GM18507 (cell line): ENCODE measurements around the gene CYP26C1.

ENCODE experiments used
- DNase-seq: peaks from one replicate; pipeline ENCODE4 v3.0.0; 2011; ENCODE audit warnings: low read depth; ENCODE audit not compliant: insufficient read length; ENCODE audit errors: extremely low spot score
- FAIRE-seq: peaks from 2 replicates; lab custom pipeline; 2011; peaks lifted over from hg19 to GRCh38; lab: Jason Lieb, UNC

Gene CYP26C1

DNA sequence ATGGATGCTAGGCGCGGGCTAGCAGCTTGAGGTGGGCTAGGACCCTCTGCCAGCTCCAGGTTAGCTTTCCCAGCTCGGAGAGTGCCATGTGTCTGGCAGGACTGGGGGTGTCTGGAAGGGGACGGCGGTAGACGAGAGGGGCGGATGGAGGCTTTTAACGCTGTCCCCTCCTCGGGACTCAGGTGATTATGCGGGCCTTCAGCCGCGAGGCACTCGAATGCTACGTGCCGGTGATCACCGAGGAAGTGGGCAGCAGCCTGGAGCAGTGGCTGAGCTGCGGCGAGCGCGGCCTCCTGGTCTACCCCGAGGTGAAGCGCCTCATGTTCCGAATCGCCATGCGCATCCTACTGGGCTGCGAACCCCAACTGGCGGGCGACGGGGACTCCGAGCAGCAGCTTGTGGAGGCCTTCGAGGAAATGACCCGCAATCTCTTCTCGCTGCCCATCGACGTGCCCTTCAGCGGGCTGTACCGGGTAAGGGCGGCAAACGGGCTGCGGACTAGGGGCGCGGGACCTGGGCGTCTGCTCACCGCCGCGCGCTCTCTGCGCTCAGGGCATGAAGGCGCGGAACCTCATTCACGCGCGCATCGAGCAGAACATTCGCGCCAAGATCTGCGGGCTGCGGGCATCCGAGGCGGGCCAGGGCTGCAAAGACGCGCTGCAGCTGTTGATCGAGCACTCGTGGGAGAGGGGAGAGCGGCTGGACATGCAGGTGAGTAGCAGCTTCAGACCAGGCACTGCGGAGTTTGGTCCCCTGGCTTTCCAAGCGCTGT is 14.2 kb downstream of the CYP26C1 start:
- no peak for FAIRE-seq
- no peak for DNase-seq

DNA sequence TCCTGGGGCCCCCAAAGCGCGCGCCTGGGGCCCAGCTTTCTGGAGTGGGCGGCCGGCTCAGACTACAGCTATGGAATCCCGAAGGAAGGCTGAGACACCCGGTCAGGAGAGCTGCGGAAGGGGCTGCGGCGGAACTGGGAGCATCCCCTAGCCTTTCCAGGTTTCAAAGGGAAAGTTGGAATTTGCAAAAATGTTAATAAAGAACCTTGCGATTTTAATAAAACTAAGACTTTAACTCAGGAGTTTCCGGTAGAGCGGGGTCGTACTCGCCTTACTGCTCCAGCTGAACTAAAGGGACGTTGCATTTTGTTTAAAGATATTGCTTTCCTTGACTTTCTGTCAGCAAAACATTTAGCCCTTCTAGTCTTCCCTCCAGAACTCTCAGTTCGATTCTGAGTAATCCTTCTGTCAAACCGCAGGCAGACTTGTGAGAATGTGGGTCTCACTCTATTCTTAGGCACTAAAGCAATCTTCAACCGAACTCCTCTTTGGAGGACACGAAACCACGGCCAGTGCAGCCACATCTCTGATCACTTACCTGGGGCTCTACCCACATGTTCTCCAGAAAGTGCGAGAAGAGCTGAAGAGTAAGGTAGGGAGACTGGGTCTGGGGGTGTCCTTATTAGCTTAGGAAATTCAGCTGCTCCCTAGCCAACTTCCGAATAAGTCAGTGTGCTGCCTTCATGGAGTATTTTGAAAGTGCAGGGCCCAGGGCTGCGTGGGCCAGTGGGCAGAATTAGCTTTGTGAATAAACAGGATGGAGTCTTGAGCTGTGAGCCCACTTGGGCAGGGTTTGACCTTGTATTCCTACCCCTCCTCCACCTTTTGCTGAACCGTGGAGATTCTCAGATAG is 15.0 kb downstream of the CYP26C1 start:
- peak; percentile 12 for FAIRE-seq
- no peak for DNase-seq

GRCh38 chr10:93076871-93077270 is 16.3 kb downstream of the CYP26C1 start:
- DNase-seq (no peak), FAIRE-seq (no peak)

DNA sequence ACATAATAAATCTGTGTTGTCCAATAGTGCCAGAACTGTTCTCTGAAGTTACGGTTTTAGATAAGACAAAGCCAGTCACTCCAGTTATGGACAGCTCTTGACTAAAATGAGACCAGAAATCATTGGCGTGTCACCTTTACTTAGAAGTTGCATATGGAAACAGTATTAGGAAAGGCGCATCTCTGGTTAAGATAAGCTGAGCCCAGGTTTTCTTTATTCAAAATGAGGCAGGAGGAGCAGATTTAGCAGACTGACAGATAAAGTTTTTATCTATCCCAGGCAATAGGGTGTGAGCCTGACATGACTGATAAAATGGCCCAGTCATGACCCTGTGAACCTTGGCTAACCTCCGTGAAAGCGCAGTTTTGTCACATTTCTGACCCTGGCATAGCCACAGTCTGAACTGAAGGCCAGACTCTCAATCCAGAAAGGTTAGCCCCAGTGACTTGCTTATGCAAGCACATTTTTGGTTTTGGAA is 17.3 kb downstream of the CYP26C1 start:
- FAIRE-seq (no peak), DNase-seq (no peak)

DNA sequence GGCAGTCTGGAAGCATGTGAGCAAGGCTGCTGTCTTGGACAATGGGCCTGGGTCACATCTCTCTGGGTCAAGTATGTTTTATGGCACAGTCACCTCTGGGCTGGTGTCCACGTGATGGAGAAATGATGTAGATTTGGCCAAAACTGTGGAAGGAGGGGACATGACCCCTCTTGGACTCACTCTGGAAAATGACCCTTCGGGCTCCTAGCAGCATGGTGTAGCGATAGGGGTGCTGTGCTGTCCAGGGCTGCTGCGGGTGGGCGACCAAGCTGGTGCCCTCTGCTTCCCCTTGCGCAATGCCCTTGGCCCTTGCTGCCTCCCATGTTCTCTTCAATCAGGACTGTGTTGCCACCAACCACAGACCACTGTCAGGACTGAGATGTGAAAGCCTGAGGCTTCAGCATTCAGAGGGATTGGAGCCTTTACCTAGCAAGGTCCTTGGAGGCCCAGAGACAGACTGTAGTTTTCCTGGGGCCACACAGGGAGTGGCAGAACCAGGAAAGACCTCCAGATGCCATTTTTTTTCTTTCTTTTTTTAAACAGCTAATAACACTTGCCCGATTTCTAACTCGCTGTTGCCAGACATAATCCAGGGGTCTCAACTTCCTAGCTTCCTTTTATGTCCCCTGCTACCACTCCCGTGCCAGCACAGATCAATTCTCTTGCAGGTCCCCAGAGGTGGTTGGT is 19.2 kb downstream of the CYP26C1 start:
- FAIRE-seq, result no peak
- DNase-seq, result no peak

- peak; percentile 59 for FAIRE-seq
- DNase-seq, result peak; percentile 49
These were observed 19.9 kb downstream of the CYP26C1 start for GRCh38 chr10:93080350-93081046.

- no peak for DNase-seq
- no peak for FAIRE-seq
These were observed 20.7 kb downstream of the CYP26C1 start for GRCh38 chr10:93081318-93081717.

DNA sequence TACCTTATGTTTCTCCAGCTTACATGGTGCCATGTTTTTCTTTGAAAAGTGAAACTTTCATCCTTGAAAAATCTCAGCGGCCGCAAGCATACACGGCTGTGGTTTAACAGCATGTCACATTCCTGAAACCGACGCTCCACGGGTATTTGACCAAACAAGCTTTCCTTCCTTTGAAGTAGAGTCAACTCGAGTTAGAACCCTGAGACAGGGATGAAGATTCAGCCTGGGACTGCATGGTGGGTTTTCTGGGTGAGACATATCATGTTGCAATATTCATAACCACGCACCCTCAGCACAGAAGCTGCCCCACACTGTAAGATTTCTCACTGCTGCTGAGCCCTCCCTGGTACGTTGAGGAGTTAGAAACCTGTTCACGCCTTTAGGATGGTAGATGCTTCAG is 21.2 kb downstream of the CYP26C1 start:
- no peak for FAIRE-seq
- DNase-seq, result no peak

DNA sequence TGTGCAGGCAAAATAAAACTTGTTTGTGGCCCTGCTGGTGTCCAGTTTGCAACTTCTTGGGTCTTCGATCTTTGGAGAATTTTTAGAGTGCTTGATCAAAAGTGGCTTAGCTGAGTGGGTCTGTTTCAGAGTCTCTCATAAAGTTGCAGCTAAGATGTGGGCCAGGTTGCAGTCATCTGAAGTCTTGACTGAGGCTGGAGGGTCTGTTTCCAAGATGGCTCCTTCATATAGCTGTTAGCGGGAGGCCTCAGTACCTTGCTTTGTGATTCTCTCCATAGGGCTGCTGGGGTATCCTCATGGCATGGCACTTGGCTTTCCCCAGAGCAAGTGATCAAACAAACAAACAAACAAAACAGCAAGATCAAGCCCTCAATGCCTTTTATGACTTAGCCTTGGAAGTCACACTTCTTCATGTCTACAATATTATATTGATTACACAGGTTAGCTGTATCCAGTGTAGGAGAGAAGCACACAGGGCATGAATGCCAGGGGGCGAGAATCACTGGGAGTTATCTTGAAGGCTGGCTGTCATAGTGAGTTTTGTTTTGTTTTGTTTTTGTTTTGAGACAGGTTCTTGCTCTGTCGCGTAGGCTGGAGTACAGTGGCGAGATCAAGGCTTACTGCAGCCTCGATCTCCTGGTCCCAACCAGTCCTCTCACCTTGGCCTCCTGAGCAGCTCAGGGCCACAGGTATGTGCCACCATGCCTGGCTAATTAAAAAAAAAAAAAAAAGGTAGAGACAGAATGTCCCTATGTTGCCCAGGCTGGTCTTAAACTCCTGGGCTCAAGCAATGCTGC is 23.3 kb downstream of the CYP26C1 start:
- DNase-seq, result no peak
- FAIRE-seq, result no peak

DNA sequence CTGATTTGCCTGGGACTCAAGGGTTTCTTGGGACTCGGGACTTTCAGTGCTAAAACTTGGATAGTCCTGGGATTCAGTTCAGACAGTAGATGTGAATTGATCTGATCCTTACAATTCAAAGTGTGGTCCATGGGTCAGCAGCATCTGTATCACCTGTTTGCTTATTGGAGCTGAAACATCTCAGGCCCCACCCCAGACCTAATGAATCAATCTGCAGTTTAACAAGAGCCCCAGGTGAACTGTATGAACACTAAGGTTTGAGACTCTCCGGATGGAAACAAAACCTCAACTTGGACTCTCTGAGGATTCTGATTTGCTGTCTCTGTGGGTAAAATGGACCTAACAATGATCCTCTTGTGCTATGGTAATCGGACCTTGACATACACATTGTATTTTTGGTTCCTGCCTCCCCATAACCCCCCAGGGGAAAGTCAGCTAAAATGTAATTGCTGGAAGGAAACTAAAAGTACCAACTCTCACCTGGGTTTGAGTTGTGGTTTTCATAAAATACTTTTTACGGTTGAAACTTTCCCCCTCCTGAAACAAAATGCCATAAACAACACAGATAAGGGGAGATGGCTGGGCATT is 24.8 kb downstream of the CYP26C1 start:
- DNase-seq (no peak), FAIRE-seq (no peak)

DNA sequence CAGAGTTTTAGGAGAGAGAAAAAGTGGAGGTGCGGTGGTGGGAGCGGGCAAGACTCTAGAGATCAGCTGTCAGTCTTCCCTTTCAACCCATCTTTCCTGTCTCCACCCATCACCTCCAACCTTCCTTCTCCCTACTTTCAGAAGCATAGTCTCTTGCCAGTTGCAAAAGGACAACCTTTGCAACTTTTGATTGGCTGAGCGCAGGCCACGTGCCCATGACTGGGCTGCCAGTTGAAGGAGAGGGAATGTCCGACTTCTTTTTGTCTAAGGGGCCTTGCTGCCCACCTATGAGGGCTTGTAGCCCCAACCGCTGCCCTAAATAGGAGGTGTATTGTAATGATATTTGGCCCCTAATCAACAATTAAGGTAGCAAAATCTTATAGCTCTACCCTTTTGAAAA is 25.7 kb downstream of the CYP26C1 start:
- no peak for DNase-seq
- no peak for FAIRE-seq

DNA sequence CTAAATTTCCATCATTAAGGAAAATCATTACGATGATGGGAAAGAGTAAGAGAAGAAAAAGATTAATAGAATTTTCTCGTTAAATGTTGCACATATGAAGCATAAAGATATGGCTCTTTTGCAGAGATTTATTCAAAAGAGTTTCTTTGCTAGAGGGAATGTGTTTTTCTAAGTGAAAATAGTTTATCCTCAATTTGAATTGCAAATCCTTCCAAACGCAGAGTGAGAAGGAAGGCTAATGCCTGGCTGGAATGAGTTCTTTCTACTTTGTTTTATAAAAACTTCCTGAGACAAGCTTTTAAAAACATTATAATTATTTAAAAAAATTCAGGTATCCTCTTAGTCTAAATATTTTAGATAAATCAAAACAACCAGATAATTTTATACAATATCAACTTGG is 27.2 kb downstream of the CYP26C1 start:
- FAIRE-seq (no peak), DNase-seq (no peak)

DNA sequence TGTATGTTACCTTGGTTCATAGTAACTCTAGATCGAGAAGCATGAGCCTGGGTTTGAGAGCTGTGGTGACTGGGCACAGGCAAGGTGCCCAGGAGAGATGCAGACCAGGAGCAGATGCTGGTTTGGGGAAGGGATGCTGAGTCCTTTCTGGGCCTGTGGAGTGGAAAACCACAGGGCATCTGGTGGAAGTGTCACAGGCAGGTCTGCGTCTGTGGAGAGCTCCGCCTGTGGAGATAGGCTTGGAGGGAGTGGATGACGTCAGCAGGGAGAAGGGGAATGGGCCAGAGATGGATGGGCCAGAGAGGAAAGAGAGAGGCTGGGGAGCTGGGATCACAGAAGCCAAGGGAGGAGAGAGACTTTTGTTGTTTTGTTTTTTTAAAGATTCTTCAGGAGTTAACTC is 27.9 kb downstream of the CYP26C1 start:
- no peak for FAIRE-seq
- no peak for DNase-seq

DNA sequence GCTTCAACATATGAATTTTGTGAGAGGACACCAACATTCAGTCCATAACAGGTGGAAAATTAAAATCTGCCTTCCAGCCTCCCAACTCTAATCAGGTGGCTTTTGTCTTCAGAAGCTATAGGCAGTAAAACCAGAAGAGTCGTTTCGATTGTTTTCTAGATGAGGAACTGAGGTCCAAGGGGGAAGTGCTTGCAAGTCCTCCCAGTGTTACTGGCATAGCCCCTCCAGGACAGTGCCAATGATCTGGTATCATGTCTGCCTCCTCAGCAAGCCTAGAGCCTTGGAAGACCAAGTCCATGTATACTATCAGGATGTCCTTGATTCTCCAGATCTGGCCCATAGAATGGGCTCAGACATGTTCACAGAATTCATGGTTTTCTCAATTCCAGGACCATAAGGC is 30.0 kb downstream of the CYP26C1 start:
- DNase-seq (no peak), FAIRE-seq (no peak)

DNA sequence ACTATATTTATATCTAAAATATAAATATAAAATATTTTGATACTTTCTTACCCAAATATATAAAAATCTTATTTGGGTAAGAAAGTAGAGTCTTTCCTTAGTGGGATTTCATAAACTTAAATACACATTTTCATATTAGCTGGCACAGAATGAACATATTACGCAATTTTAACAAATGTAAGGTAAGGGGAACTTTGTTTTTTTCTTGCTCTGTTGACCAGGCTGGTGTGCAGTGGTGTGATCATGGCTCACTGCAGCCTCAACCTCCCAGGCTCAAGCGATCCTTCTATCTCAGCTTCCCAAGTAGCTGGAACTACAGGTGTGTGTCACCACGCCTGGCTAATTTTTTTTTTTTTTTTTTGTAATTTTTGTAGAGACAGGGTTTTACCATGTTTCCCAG is 31.4 kb downstream of the CYP26C1 start:
- DNase-seq (no peak), FAIRE-seq (no peak)

- DNase-seq (no peak), FAIRE-seq (no peak)
These were observed 34.6 kb downstream of the CYP26C1 start for GRCh38 chr10:93095225-93095624.

DNA sequence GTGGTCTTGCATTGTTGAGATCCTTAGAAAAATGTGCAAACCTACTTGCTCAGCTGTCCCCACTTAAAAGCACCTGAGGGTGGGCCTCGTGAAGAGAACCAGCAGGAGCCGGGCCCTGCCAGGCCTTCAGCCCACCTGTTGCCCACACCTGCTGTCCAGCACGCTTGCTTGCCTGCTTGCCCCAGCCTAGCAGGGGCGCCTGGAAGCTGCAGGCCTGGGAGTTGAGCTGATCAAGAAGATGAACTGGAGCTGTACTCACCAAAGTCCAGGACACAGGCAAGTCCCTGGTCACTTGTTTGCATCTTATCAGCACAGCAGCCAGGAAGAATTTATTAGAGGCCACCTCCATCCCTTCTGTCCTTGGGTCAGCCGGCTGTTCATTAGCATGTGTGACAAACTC is 36.3 kb downstream of the CYP26C1 start:
- no peak for FAIRE-seq
- DNase-seq, result no peak

- no peak for FAIRE-seq
- no peak for DNase-seq
These were observed 36.8 kb downstream of the CYP26C1 start for GRCh38 chr10:93097386-93097785.

DNA sequence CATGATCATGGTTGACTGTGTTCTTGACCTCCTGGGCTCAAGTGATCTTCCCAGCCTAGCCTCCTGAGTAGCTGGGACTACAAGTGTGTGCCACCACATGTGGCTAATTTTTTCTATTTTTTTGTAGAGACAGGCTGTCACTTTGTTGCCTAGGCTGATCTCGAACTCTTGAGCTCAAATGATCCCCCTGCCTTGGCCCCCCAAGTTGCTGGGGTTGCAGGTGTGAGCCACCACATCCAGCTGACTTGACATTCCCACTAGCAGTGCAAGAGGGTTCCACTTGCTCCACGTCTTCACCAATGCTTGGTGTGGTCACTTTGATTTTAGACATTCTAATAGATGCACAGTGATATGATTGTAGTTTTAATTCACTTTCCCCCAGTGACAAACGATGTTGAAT is 38.2 kb downstream of the CYP26C1 start:
- FAIRE-seq (no peak), DNase-seq (no peak)
